ENCODE data around the gene ZNF350.
"Not testable (repeated sequence)": the region's sequence is repeated elsewhere in the genome, so short reads cannot be mapped to it uniquely, and the experiment has no call there.

The ZNF350 gene

GRCh38 chr19:51971624-51972023 is 15.0 kb downstream of the ZNF350 start:
- DNase-seq (ENCODE audit: low read depth, low spot score): no peak

- DNase-seq (ENCODE audit: low read depth, low spot score): no peak
Measured at GRCh38 chr19:51970718-51971117, 15.9 kb downstream of the ZNF350 start.

DNA sequence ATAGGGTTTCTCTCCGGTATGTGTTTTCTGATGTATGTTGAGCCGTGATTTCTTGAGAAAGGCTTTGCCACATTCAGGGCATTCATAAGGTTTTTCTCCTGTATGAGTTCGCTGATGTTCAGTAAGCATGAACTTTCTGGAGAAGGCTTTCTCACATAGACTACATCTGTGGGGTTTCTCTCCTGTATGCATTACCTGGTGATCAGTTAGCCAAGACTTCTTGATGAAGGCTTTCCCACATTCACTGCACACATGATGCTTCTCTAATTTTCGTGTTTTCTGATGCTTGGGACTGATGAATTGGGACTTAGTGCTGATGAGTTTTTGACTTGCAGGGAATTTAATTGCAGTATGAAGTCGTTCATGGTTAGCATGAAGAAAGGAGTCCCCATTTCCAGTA is 21.1 kb downstream of the ZNF350 start:
- no peak for DNase-seq (ENCODE audit: low read depth, low spot score)

- DNase-seq (ENCODE audit: low read depth, low spot score): not testable (repeated sequence)
Measured at GRCh38 chr19:51960621-51961233, 25.9 kb downstream of the ZNF350 start.

GRCh38 chr19:51959791-51960190 is 26.8 kb downstream of the ZNF350 start:
- no peak for DNase-seq (ENCODE audit: low read depth, low spot score)

- not testable (repeated sequence) for DNase-seq (ENCODE audit: low read depth, low spot score)
Measured at GRCh38 chr19:51957846-51958245, 28.8 kb downstream of the ZNF350 start.

GRCh38 chr19:51948975-51949374 is 37.7 kb downstream of the ZNF350 start:
- DNase-seq (ENCODE audit: low read depth, low spot score): no peak

DNA sequence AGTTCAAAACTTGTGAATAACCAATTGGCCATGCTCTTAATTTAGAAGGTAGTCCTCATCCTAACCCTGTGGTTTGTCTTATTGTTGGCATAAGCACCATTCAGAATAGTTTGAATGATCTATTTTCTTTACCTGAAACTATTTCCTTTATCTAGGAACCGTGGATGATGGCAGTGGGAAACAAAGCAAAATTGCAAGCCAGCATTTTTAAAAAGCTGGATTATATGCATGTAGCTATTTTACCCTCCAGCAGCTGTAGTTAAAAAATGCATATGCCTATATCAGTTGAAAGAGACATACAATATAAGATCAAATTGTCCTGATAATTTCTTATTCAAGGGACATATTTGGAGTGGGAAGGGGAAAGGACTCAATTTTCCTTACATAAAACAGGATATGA is 40.0 kb downstream of the ZNF350 start:
- DNase-seq (ENCODE audit: low read depth, low spot score): no peak

DNA sequence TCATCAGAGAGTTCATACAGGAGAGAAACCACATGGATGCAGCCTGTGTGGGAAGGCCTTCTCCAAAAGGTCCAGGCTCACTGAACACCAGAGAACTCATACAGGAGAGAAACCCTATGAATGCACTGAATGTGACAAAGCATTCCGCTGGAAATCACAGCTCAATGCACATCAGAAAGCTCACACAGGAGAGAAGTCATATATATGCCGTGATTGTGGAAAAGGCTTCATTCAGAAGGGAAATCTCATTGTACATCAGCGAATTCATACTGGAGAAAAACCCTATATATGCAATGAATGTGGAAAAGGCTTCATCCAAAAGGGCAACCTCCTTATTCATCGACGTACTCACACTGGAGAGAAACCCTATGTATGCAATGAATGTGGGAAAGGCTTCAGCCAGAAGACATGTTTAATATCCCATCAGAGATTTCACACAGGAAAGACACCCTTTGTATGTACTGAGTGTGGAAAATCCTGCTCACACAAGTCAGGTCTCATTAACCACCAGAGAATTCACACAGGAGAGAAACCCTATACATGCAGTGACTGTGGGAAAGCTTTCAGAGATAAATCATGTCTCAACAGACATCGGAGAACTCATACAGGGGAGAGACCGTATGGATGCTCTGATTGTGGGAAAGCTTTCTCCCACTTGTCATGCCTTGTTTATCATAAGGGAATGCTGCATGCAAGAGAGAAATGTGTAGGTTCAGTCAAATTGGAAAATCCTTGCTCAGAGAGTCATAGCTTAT is 41.7 kb downstream of the ZNF350 start:
- DNase-seq (ENCODE audit: low read depth, low spot score): no peak

- no peak for DNase-seq (ENCODE audit: low read depth, low spot score)
Measured at GRCh38 chr19:51938936-51939335, 47.7 kb downstream of the ZNF350 start.

- DNase-seq (ENCODE audit: low read depth, low spot score): no peak
Measured at GRCh38 chr19:51931921-51932320, 54.7 kb downstream of the ZNF350 start.

DNA sequence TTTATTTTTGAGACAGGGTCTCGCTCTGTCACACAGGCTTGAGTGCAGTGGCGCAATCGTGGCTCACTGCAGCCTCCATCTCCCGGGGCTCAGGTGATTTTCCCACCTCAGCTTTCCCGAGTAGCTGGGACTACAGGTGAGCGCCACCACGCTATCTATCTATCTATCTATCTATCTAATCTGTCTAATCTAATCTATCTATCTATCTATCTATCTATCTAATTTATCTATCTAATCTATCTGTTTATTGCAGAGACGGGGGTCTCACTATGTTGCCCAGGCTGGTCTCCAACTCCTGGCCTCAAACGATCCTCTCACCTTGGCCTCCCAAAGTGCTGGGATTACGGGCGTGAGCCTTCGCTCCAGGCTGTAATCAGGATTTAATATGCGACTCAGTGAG is 58.8 kb downstream of the ZNF350 start:
- DNase-seq (ENCODE audit: low read depth, low spot score): no peak

DNA sequence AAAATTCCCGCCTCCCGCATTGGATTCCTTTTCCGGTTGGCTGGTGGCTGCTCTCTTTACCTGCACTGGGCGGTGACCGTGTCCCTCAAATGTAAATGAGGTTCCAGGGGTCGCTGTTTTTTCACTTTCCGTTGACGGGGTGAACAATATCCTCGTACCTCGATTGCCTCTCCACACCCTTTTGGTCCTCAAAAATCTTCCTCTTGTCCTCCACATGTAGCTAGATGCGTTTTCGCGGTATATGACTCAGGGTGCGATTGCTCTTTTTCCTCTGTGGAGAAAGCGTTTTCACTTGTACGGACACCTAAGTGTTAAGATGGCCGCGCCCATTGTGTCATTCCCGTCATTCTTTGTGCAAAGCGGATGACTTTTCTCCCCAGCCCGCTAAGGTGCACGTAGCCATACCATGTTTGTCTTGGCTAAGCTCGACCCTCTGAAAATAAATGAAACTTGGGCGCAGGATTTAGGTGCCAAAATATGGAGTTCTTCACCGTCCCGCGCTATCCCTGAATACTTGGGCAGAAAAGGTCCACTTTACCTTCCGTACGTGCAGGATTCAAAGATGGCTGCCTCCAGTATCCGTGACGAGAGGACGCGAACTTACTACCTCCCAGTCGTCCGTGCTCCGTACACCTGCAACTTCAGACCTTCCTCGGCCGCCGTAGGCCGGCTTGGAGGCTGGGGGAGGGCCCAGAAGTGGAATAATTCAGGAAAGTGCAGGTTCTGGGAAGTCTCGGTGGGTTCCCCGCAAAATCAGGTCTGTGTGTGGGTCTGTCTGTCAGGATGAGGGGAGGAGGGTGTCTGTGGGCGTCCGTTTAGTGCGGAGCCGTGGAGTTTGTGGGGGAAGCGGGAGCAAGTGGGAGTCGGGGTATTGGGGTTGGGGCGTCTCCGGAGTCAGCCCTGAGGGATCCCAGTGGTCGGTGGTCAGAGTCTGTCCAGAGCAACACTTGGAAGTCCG is 59.6 kb downstream of the ZNF350 start, which contains the start of gene ZNF613:
Gene ZNF613 (plus strand): TSS at position 689 of the 958 bp plus-strand sequence. CDS start 8,749 bp downstream, outside the sequence.
- DNase-seq (ENCODE audit: low read depth, low spot score): peak; percentile 91

GRCh38 chr19:51926426-51926783 is 60.2 kb downstream of the ZNF350 start:
- no peak for DNase-seq (ENCODE audit: low read depth, low spot score)

GRCh38 chr19:51921949-51922348 is 64.7 kb downstream of the ZNF350 start:
- no peak for DNase-seq (ENCODE audit: low read depth, low spot score)

GRCh38 chr19:51919606-51920005 is 67.0 kb downstream of the ZNF350 start:
- DNase-seq (ENCODE audit: low read depth, low spot score): no peak

DNA sequence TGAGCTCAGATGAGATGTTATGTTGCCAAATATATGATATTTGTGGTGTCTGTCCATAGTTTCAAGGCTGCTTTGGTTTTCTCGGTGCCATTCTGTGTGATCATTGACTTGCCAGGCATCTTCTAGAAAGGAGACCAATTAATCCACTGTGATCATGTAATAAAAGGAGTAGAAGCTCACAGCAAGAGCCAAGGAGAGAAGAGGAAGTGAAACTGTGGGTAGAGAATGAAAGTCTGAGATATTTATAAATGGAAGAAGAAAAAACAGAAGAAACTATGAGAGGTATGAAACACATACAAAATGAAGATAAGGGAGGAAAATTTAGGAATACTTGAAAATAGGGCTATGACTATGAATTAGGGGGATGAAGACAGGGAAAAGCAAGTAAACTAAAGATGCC is 70.5 kb downstream of the ZNF350 start:
- DNase-seq (ENCODE audit: low read depth, low spot score): no peak

DNA sequence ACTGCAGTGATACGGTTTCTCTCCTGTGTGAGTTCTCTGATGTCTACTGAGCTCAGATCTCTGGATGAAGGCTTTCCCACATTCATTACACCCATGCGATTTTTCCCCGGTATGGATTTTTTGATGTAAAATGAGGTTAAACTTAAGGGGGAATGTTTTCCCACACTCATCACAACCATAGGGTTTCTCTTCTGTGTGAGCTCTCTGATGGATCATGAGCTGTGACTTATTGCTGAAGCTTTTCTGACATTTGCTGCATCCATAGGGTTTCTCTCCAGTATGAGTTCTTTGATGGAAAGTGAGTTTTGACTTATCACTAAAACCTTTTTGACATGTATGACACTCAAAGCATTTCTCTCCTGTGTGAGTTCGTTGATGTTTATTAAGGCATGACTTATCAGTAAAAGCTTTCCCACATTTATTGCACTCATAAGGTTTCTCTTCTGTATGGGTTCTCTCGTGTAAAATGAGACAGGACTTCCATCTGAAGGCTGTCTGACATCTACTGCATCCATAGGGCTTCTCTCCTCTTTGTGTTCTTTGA is 71.2 kb downstream of the ZNF350 start:
- no peak for DNase-seq (ENCODE audit: low read depth, low spot score)
